Measurements from ENCODE around the gene MUC15.

MUC15 gene

DNA sequence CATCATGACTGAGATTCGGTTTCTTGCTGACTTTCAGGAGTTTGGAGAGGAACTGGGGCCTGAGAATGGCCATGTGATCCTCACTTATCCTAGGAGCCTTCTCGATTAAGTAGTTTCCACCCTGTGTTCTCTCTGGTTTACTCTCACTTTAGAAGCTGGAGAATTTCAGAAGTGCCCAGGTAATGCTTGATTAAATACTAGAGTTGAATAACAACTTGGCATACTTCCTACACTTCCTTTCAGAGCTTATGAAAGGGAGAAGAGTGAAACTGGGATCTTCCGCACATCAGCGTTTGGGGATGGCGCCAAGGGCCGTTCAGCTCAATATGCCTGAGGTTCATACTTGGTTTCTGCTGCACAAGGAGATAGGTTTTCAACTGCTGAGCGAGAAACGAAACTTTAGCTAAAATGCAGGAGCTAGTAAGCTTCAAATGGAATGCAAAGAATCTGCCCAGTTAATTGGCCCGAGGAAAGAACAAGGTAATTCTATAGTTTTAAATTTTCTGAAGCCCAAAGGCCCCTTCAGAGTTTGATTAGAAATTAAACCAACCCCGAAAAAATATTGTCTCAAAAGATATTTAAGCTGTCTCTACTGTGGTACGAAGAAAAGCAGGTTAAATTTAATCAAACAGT is 823 bp upstream of the MUC15 start:
- DNase-seq = no peak

DNA sequence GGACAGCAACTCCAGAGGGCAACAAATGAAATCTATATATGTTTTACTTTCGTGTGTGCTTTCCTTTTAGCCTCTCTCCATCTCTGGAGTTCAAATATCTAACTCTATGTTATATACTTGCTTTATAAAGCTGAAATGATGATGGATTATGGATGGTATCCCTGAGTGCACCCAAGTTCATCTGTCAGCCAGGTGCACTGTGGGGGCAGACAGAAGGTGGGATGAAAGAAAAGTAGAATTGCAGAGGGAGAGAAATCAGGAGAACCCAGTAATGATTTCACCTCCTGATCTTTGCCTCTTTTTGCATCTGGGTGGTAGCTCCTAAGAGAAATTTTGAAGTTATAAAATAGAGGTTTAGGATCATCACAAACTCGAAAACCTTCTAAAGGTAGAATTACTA is 2.4 kb downstream of the MUC15 start:
- DNase-seq = no peak

DNA sequence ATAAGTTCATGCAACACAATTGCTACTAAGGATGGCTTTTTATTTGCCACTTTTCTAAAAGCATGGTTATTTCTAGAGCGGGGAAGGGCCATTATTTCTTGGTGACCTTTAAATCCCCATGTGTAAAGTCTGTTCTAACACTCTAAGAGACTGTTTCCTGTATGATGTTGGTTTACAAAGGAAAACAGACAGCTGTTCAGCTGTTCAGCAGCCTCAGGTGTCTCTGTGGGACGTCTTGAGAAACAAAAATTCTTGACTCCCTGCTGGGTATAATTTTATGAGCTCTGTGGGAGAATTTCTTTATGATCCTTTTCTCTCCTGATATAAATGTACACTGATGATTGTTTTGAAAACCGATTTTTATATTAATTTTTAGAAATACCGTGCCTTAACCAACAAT is 13.9 kb downstream of the MUC15 start:
- DNase-seq = peak; percentile 36

DNA sequence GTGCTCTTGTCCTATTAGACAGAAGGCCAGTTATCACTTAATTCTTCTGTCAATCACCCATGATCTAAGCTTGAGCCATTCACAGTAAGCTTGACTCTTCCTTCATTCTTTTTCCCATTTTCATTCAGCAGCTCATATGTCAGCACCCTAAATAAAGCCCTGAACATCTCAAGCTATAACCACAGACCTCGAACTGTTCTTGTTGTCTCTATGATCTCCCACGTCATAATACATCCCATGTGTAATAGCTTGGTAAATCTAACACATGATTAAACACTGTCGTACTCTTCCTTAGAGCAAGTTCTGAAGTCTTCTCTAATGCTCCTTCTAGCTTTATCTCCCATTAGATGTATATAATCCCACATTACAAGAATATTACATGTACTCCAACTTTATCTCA is 14.4 kb downstream of the MUC15 start:
- no peak for DNase-seq

DNA sequence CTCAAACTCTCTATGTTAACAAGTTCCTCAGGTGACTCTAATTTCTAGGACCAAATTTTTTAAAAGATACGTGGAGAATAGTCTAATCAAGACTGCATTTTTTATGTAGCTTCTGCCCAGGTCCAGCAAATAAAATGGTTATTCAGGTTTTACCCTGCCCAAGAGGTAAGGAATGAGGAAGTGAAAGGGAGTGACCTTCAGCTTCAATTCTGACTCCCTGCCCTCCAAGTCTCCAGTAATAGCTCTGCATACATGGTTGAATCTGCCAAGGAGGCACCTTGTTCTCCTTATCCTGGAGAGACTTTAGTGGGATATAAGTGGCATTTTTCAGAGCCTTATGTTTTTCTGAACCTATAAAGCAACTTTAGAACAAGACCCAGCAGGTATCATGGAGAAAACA is 15.5 kb downstream of the MUC15 start:
- no peak for DNase-seq

DNA sequence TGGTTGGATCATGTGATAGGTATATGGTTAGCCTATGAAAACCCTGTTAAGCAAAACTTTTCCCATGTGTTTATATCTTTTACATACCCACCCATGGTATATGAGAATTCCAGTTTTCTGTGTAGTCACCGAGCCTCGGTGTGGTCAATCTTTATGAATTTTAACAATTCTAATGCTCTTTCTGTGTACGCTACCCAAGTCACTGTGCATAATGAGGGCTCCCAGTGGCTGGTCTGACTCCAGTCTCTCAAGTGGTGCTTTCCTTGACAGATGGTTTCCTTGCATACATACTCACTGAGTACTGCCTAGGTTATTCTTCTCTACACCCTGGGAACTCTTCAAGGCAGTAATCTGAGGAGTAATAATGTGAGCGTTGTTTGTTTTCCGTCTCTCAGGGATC is 17.6 kb downstream of the MUC15 start:
- DNase-seq = no peak

DNA sequence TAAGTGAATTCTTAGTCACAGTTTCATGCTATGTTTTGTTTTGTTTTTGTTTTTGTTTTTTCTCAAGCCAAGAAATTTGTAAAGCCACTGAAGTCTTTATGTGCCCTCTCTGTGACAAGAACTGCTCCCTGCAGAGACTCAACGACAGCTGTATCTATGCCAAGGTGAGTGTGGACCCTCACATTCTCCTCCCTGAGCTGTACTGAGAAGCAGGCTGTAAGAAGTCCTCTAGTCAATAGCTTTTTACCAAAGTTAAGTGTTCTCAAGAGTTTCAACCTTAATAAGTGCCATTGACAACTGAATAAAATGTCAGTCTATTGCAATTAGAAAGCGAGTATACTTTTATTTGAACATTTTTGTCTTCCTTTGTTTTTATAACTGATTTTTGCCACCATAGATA is 18.9 kb downstream of the MUC15 start:
- DNase-seq = no peak

DNA sequence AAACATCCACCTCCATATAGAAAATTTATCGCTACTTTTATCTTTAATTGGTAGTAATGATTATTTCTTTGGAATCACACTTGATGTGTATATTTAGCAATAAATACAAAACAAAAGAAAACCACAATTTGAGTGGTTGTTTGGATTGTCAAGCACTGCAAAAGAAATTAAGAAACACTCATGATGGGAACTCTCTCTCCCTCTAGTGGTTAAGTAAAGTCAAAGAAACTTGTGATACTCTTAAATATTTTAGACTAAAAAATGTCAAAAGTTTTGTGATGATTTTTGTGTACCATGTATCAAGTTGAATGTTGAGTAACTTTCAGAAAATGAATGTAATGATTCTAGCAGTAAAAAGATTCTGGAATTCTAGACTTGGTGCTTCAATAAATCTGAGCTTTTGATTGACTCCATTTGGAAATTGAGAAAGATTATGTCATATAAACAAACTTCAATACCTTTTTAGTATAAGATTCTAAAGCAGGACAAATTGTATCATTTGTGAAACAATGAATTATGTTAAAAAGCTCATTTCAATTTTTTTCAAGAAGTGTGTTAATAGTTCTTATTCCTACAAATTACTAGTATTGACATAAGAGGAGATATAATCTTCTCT is 20.8 kb downstream of the MUC15 start:
- no peak for DNase-seq

DNA sequence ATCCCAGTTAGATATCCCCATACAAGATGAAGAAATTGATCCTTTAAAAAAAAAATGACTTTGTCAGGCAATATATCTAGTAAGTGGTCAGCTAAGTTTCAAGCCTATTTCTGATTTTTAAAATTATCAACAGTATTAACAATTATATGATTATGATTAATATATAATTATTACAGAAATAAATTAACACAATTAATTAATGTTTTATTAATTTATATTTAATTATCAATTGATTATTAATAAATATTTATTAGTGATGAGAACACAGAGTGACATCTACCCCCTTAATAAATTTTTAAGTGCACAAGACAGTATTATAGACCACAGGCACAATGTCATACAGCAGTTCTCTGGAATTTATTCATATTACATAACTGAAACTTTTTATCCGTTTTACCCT is 22.0 kb downstream of the MUC15 start:
- DNase-seq = no peak

DNA sequence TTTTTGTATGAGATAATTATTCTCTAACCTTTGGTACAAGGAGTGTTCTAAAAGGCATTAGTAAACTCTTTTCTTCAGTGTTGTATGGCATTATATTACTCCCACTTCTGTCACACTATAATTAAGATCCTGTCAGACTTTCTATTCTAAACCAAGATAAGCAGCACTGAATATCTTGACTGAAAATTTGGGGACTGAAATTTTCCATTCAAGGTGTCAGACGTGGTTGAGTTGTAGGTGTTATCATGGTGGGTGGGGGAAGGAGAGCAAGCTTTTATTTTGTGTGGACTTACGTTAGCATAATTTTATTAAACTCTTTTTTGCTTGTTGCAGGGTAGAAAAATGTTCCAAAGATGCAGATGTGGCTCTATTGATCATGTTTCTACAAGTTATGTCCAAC is 22.9 kb downstream of the MUC15 start:
- DNase-seq = no peak

DNA sequence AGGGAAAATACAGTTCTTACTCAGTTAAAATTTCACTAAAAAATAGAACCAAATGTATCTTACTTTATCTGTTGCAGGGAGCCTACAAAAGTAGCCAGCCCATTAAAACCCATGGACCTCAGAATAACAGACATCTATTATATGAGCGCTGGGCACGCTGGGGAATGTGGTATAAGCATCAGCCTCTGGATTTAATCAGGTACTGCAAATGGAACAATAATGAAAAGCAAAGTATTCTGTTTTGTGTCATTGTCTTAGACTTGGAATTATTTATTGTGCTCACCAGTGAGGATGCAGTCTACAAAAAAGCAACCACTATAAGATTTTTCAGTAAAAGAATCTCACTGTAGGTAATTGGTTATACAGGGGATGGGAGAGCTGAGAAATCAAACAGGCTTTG is 30.2 kb downstream of the MUC15 start:
- DNase-seq = no peak

DNA sequence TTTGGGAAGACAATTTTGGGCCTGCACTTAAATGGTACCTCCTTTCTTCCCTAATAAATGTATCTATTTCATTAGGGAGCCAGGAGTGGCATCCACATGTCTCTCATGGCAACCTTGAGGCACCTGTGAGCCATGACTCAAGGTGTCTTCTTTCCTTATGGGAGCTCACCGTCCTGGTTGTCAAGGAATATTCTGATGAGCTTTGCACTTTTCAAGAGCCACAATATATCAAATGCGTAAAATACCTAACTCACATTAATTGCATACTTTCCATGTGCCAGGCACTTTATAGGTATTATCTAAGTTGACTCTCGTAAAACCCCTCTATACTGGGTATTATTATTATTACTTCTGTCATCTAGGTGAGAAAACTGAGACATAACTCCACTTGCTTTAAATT is 32.5 kb downstream of the MUC15 start:
- DNase-seq = no peak

DNA sequence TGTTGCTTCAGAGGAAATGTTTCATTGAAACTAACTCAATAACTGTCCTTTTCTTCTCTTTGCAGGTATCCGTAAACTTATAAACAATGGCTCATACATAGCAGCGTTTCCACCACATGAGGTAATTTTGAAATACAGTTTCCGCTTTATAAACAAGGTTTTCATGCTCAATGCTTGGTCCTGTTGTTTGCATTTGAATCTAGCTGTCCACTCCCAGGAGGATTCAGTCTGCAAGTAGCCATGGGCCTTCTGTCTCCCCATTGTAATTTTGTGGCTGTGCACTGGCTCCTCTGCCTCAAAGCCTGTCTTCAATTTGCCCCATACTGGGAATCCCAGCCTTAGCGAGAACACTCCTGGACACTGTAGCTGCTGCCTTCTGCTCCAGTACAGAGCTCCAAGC is 34.7 kb downstream of the MUC15 start:
- no peak for DNase-seq

DNA sequence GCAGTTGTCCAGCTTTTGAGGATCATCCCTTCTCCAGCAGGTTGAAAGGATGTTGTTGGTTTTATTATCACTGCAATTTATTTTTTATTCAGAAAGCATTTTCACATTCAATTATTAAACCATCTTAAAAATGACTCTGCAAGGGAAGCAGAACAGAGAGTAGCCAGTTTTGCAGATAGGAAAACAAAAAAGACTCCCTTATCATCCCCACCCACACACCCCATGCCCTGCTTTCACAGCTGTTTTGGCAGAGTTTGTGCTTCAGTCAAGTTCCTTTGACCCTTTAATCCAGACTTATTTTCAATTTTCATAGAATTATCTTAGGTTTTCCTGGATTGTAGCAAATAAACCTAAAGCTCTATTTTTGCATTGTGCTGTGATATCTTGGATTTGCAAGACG is 44.4 kb downstream of the MUC15 start:
- no peak for DNase-seq

DNA sequence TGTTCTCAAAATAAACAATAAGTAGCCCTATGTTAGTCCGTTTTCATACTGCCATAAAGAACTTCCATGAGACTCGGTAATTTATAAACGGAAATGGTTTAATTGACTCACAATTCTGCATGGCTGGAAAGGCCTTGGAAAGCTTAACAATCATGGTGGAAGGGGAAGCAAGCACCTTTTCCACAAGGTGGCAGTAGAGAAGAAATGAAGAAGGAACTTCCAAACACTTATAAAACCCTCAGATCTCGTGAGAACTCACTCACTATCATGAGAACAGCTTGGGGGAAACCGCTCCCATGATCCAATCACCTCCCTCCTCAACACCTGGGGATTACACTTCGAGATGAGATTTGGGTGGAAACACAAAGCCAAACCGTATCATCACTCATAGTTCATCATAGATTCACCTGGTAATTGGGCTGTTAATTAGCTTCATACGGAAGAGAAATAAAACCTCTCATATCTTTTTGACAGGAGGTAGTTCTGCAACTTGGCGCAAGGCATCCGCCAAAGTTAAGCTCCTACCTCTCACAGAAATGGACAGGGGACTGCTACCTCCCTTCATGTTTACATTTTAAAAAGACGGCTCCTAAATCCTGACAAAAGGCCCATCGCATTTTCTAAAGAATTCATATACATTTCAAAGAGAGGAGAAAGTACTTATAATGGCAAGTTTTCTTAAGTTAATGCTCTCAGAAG is 49.0 kb downstream of the MUC15 start:
- peak; percentile 2 for DNase-seq

DNA sequence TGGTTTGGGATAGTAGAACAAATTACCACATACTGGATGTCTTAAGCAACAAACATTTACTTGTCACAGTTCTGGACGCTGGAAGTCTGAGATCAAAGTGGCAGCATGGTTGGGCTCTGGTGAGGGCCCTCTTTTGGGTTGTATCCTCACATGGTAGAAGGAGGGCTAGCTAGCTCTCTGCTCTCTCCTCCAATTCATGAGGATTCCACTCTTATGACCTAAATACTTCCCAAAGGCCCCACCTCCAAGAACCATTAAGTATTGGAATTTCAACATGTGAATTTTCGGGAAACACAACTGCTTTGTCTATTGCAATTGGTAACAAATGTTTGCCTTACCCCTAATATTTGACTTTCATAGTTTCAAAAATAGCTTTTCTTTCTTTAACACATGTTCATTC is 52.6 kb downstream of the MUC15 start:
- no peak for DNase-seq

DNA sequence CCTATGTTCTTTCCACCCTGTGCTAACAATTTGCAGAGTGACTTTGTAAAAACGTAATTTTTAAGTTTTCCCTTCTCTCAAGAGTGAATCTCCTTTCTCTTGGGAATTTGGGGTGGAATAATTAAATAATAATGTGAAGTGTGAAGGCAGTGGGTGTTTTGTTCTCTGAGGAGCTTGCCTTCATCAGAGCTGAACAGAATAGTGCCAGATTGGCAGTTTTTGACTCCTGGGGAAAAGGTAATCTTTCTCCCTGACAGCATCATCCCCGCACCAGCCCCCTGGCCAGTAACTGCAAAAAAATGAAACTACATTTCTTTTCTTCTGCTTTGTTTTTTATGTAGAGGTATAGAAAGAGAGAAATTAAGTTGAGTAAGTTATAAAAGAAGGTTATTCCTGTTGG is 59.9 kb downstream of the MUC15 start:
- DNase-seq = no peak

DNA sequence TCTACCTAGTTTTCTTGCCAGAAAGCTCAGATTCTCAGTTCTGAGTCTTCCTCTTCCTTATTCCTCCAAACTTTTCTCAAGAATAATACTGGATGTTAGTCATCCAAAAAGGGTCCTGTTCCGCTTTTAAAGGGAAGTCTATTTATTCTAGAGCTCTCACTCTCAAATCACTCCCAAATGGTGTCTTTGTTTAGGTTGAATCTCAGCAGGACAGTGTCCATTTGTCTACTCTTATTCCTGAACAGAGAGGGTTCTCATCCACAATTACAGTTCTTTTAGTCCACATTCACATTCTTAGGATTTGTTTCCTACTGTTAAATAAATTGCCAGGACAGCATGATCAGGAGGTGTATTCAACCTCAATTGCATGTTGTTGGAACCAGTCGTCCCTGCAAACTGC is 61.3 kb downstream of the MUC15 start:
- no peak for DNase-seq

DNA sequence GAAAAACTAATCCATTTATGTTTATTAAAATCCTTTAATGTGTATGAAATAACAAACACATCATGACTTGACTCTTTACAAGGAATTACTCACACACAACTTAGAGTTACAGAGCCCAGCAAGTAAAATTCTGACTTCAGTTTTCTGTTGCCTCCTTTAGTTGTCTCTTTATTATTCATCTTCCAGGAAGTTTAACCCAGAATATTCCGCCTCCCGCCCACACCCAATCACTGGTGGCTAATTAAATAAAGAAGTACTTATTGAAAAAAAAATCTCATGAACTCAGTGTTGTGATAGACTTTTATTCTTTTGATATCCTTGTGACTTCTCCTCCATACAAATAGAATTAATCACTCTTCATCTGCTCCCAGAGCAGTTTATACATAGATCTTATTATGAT is 61.9 kb downstream of the MUC15 start:
- no peak for DNase-seq
